HG03064 (cell line): ENCODE measurements around the gene NPC1.
A peak's percentile ranks its signal among the peaks of the same experiment; 100 is the strongest.
"Not testable (repeated sequence)": the region's sequence is repeated elsewhere in the genome, so short reads cannot be mapped to it uniquely, and the experiment has no call there.

Source experiments
- ATAC-seq: cut with Tn5 transposase; IDR thresholded peaks from one replicate; pipeline ENCODE4 v1.9.1; 2021; ENCODE audit warnings: low read depth; ENCODE audit not compliant: unreplicated experiment

NPC1 gene

GRCh38 chr18:23586249-23587196, at the start of gene NPC1:
Gene NPC1 (minus strand): TSS chr18:23586506. CDS start chr18:23586343, 163 bp downstream.
- ATAC-seq: peak; percentile 83

GRCh38 chr18:23636071-23636399, 49.7 kb upstream of the NPC1 start:
- ATAC-seq: no peak

- ATAC-seq: no peak
Measured at GRCh38 chr18:23635283-23636070, 49.2 kb upstream of the NPC1 start.

DNA sequence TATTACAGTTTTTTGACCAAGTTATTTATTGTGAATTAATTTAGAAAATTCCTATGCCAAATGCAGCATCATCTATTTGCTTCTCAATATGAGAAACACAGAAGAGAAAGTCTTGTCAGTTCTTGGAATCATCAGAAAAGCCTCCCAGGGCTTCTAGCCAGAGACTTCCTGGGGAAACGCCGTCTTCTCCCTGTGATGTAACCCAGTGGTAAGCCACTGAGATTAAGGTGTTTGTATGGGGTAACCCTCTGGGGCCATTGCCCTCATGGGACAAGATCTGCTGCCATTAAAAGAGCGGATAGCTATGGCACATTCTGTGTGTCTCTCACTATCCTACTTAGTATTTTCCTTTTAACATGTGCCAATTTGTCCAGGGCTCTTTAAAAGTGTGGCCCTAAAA, 48.4 kb upstream of the NPC1 start:
- no peak for ATAC-seq

- no peak for ATAC-seq
Measured at GRCh38 chr18:23632615-23633014, 46.3 kb upstream of the NPC1 start.

DNA sequence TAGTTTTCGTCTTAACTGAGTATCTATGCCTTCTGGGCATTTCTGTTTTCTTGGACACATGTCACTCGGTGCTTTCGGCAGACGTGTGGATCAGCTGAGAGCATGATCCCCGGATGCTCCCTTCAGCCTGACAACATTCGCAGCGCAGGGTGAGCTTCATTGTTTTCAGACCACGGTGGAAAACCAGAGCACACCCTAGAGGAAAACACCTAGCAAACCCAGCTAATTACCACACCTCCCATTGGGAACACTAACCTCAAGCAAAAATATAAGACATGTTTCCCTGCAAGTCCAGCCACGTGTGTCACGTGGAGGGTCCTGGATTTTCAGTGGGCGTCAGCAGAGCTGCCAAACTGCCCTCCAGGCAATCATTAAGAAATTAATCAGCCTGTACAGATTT, 45.4 kb upstream of the NPC1 start:
- no peak for ATAC-seq

- ATAC-seq: no peak
Measured at GRCh38 chr18:23631312-23631711, 45.0 kb upstream of the NPC1 start.

DNA sequence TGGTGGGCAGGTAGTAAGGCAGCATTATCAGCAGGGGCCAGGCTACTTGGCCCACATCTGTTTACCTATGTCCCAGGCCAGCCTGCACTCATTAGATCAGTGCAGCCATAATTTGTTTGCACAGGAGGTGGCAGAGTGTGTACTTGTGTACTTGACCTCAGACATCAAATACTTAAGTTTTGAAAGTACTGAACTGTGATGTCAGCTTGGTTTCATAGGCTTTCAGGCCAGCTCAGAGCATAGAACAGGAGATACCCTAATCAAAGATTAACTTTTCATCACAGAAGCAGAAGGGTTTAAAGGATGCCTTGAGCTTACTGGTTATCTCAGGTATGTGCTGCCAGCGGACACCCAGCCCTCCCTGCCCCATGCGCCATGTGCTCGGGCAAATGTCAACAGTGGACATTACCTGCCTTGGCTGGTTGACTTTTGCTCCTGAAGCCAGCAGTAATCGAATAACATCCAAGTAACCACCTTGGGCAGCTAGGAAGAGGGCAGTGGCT, 43.2 kb upstream of the NPC1 start:
- peak; percentile 87 for ATAC-seq

DNA sequence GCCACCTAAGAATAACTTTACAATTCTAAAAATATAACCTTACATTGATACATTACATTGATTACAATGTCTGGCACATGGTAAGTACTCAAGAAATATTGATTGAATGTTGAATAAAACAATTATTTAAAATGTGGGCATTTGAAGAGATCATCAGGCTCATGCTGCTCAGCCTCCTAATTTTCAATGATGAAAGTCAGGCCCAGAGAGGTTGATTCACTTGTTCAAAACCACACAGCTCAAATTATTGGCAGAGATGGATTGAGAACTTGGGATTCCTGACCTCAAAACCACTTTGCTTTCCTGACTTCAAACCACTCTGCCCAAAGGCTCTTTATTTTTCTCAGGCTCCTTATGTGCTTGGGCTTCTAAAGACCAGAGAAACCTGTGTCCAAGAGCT, 41.7 kb upstream of the NPC1 start:
- ATAC-seq: no peak

- no peak for ATAC-seq
Measured at GRCh38 chr18:23627321-23627720, 41.0 kb upstream of the NPC1 start.

- ATAC-seq: no peak
Measured at GRCh38 chr18:23626451-23627279, 40.4 kb upstream of the NPC1 start.

- no peak for ATAC-seq
Measured at GRCh38 chr18:23623040-23623439, 36.7 kb upstream of the NPC1 start.

GRCh38 chr18:23619388-23619881, 33.1 kb upstream of the NPC1 start:
- ATAC-seq: no peak

DNA sequence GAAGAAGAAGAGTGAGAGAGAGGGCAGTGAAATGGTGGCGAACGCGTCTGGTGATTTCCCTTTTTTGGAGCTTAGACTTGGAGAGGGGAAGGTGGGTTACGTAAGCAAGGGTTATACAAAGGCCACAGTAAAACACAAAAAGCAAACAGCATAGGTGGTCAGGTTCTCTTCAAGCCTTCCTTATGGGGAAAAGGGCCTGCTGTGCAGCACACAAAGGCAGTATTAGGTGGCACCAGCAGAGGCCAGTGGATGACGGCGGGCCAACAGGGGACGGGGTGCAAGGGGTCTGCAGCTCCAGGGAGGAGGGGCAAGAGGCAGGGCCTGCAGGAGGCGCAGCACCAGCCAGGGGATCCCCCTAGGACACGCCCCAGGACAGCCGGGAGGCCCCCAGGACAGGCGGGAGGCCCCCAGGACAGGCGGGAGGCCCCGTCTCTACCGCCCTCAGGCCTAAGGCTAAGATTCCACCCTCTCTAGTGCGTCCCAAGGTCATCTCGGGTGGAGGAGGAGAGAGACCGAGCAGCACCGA, 32.6 kb upstream of the NPC1 start:
- no peak for ATAC-seq

- ATAC-seq: peak; percentile 49
Measured at GRCh38 chr18:23617412-23618014, 31.2 kb upstream of the NPC1 start.

DNA sequence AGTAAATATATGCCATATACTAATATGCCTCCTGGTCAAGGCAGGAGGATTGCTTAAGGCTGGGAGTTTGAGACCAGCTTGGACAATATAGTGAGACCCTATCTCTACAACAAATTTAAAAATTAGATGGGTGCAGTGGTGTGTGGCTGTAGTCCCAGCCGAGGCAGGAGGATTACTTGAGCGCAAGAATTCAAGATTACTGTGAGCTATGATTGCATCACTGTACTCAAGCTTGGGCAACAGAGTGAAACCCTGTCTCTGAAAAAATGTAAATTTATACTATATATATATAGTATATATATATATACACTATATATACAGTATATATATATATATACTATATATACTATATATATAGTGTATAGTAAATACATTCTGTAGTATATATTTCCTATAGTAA, 30.0 kb upstream of the NPC1 start:
- ATAC-seq: no peak

- no peak for ATAC-seq
Measured at GRCh38 chr18:23614891-23615290, 28.6 kb upstream of the NPC1 start.

DNA sequence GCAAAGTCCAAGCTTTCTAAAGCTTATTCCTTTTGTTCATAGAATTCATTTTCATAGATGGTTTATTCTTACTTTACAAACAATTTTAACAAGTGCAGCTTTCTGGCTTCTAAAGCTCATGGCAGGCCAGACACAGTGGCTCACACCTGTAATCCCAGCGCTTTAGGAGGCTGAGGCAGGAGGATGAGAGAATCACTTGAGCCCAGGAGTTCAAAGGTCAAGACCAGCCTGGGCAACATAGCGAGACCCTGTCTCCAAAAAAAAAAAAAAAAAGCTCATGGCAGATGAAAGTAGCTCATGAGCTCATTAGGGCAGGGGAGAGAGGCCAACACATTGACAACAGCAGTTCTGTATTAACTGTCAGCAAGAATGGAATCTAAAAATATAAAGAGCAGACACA, 28.1 kb upstream of the NPC1 start:
- no peak for ATAC-seq

DNA sequence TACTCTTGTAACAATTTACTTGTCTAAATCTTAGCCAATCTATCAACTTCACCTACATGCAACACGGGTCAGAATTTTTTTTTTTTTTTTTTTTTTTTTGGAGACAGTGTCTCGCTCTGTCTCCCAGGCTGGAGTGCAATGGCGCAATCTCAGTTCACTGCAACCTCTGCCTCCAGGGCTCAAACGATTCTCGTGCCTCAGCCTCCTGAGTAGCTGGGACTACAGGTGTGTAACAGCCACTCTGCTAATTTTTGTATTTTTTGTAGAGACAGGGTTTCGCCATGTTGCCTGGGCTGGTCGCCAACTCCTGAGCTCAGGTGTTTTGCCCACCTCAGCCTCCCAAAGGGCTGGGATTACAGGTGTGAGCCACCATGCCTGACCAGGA, 26.8 kb upstream of the NPC1 start:
- not testable (repeated sequence) for ATAC-seq
